ENCODE data around the gene TNS1. TPM values are rescaled to one million over a fixed set of nuclear protein-coding genes. Genes with fewer than 3 reads are reported as not detected.

Gene TNS1
- total RNA-seq, 1 experiment from 2014 or later: 6.2 TPM

DNA sequence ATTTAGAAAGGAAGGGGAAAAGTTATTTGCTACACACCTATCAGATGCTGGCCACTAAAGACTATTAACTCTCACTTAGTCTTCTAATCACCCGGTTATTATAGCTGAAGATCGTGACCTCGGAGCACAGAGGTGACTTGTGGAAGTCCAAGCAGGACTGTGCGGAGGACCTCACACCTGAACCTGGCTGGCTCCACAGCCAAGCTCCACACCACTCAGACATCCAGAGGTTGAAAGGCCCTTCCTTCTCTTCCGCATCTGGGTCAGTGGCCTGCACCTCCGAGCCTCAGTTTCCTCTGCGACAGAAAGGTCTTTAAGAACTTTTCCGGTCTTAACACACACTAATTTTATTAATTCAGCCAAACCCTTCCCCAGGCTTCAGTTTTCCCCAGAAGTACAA is 57.9 kb downstream of the TNS1 start:
- POLR2A ChIA-PET: no interaction called here

More for the DNA sequence above, 57.9 kb downstream of the TNS1 start:
- H2AFZ ChIP-seq (ENCODE audit: low read depth, low read length, poor library complexity, severe bottlenecking): no peak overlapping the region
- H3K79me2 ChIP-seq (ENCODE audit: insufficient read depth, low read length): no peaks in the 10 kb centered on the region
- H4K20me1 ChIP-seq (ENCODE audit: insufficient read depth): no peaks in the 10 kb centered on the region
- H3K27ac ChIP-seq (ENCODE audit: low read depth, low read length): no peak overlapping the region
- no peak overlapping the region for H3K4me3 ChIP-seq (replicated peaks in 1 of 2; ENCODE audit: low read depth in 1 of 2, low read length in 2 of 2)
- H3K9me2 ChIP-seq (ENCODE audit: insufficient read depth): no peaks in the 10 kb centered on the region
- intact Hi-C loops (cut with micrococcal nuclease): no loop called here
- H3K36me3 ChIP-seq (ENCODE audit: control insufficient read depth in 1 of 2, insufficient read depth in 2 of 2, low read length in 2 of 2): no peaks in the 10 kb centered on the region
- H3K4me1 ChIP-seq (ENCODE audit: control insufficient read depth in 1 of 2, insufficient read depth in 2 of 2, low read length in 2 of 2): peaks cover 9 to 10% of the 10 kb centered on the region in 2 experiments; a peak in 3 of 4 replicates
- no TSS peak for BruUV-seq (replicated peaks)
- TF ChIP-seq, protein P1, sequence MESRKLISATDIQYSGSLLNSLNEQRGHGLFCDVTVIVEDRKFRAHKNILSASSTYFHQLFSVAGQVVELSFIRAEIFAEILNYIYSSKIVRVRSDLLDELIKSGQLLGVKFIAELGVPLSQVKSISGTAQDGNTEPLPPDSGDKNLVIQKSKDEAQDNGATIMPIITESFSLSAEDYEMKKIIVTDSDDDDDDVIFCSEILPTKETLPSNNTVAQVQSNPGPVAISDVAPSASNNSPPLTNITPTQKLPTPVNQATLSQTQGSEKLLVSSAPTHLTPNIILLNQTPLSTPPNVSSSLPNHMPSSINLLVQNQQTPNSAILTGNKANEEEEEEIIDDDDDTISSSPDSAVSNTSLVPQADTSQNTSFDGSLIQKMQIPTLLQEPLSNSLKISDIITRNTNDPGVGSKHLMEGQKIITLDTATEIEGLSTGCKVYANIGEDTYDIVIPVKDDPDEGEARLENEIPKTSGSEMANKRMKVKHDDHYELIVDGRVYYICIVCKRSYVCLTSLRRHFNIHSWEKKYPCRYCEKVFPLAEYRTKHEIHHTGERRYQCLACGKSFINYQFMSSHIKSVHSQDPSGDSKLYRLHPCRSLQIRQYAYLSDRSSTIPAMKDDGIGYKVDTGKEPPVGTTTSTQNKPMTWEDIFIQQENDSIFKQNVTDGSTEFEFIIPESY (IDR thresholded peaks at IDR 0.05; ENCODE audit: extremely low read depth, insufficient replicate concordance, low read length): no peak
- TF ChIP-seq ELF1 (IDR thresholded peaks at IDR 0.05; ENCODE audit: borderline replicate concordance, low read depth) (no peak), SIN3A (IDR thresholded peaks at IDR 0.05; ENCODE audit: low read depth) (no peak)
- TF ChIP-seq, protein P2, sequence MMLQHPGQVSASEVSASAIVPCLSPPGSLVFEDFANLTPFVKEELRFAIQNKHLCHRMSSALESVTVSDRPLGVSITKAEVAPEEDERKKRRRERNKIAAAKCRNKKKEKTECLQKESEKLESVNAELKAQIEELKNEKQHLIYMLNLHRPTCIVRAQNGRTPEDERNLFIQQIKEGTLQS (IDR thresholded peaks at IDR 0.05): no peak
- TF ChIP-seq, protein P3, sequence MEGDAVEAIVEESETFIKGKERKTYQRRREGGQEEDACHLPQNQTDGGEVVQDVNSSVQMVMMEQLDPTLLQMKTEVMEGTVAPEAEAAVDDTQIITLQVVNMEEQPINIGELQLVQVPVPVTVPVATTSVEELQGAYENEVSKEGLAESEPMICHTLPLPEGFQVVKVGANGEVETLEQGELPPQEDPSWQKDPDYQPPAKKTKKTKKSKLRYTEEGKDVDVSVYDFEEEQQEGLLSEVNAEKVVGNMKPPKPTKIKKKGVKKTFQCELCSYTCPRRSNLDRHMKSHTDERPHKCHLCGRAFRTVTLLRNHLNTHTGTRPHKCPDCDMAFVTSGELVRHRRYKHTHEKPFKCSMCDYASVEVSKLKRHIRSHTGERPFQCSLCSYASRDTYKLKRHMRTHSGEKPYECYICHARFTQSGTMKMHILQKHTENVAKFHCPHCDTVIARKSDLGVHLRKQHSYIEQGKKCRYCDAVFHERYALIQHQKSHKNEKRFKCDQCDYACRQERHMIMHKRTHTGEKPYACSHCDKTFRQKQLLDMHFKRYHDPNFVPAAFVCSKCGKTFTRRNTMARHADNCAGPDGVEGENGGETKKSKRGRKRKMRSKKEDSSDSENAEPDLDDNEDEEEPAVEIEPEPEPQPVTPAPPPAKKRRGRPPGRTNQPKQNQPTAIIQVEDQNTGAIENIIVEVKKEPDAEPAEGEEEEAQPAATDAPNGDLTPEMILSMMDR (IDR thresholded peaks at IDR 0.05 in 2 of 3, conservative IDR thresholded peaks at IDR 0.05 in 1 of 3; ENCODE audit: borderline replicate concordance in 1 of 3, insufficient read depth in 1 of 3, low read depth in 2 of 3, low read length in 2 of 3): no peak
- ATAC-seq (no peak), DNase-seq (ENCODE audit: low read depth, low spot score) (no peak)
- no peak overlapping the region for H3K4me2 ChIP-seq (ENCODE audit: low read length)
- ChIA-PET RAD21 (ENCODE audit: low non-redundant PET in 1 of 2, low total read pairs in 2 of 2, uncharacterized antibody in 2 of 2, unreplicated experiment in 2 of 2) (no interaction called here), CTCF (no interaction called here)
- no peak overlapping the region for H3K9ac ChIP-seq (ENCODE audit: low read length)
- no peaks in the 10 kb centered on the region for H3K27me3 ChIP-seq (ENCODE audit: insufficient read depth, low read length)
- no peaks in the 10 kb centered on the region for H3K9me3 ChIP-seq (ENCODE audit: control insufficient read depth in 1 of 2, insufficient read depth in 1 of 2, low read depth in 1 of 2, low read length in 2 of 2)

All from HCT116 (cell line).